Keratinocyte (primary cell): ENCODE data around the gene CEP63.

Source experiments
- EZH2 ChIP-seq: IDR thresholded peaks from one replicate; pipeline ENCODE4 v1.6.1; 2012; ENCODE audit warnings: inconsistent platforms, mild to moderate bottlenecking, low read length, moderate library complexity
- TF ChIP-seq, protein P1 (sequence below), 3 experiments: IDR thresholded peaks in 1 of 3; conservative IDR thresholded peaks in 1 of 3; optimal IDR thresholded peaks in 1 of 3; 2 replicates in 2 of 3; 3 replicates in 1 of 3; pipeline versions ENCODE3 to v1.5.1; 2011; ENCODE audit warnings: low read length in 3 of 3, mild to moderate bottlenecking in 3 of 3, moderate library complexity in 2 of 3, control low read depth in 1 of 3, inconsistent platforms in 1 of 3; ENCODE audit not compliant: insufficient read depth in 2 of 3; ENCODE audit errors: extremely low read depth in 1 of 3

DNA sequence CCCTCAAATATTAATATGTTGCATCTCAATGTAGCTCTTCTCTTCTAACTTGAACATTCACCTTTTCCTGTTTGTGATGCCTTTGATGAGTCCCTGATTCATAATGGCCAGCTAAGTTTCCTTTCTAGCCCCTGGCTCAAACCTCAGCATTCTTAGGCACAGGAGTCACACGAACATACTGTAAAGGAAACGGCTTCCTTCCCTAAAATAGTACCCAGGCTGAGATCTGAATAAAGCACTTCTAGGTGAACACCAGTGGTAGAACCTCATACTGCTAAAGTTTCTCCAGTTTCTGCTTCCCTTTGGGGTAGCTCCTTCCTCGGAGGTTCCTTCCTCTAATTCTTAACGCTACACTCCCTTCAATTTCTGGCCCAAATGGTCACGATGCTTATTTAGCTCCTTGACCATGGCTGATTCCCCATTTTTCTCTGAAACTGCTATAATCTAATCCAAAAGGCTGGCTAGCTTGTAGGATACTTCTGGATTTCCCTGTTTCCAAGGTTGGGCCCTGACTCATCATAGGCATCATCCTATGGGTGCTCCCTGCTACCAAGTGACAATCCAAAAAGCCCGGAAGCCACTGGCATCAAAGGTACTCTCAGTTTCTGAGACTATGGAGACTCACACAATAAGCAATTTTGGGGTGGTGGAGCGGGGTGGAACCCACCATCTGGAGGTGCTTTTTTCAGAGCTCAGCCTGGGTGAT lies 2.5 kb upstream of the CEP63 start:
- TF ChIP-seq EZH2 = no peak
- TF ChIP-seq, protein P1, sequence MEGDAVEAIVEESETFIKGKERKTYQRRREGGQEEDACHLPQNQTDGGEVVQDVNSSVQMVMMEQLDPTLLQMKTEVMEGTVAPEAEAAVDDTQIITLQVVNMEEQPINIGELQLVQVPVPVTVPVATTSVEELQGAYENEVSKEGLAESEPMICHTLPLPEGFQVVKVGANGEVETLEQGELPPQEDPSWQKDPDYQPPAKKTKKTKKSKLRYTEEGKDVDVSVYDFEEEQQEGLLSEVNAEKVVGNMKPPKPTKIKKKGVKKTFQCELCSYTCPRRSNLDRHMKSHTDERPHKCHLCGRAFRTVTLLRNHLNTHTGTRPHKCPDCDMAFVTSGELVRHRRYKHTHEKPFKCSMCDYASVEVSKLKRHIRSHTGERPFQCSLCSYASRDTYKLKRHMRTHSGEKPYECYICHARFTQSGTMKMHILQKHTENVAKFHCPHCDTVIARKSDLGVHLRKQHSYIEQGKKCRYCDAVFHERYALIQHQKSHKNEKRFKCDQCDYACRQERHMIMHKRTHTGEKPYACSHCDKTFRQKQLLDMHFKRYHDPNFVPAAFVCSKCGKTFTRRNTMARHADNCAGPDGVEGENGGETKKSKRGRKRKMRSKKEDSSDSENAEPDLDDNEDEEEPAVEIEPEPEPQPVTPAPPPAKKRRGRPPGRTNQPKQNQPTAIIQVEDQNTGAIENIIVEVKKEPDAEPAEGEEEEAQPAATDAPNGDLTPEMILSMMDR (optimal IDR thresholded peaks at IDR 0.05 in 1 of 3, IDR thresholded peaks at IDR 0.05 in 1 of 3, conservative IDR thresholded peaks at IDR 0.05 in 1 of 3; ENCODE audit: extremely low read depth in 1 of 3, insufficient read depth in 2 of 3, low read length in 3 of 3) = no peak
